HepG2 (cell line): ENCODE data around the gene SLC2A5.

Source experiments
- ATF3 ChIP-seq: sonication (generic); formaldehyde crosslinking; IDR thresholded peaks from 2 replicates; pipeline ENCODE4 v1.4.0; 2020; ENCODE audit warnings: missing genetic modification reagents
- CTCF ChIP-seq: sonication (generic); formaldehyde crosslinking; IDR thresholded peaks from 2 replicates; pipeline ENCODE4 v1.5.0; 2020; ENCODE audit warnings: mild to moderate bottlenecking, missing genetic modification reagents, moderate library complexity
- HMG20A ChIP-seq: IDR thresholded peaks from 2 replicates; pipeline ENCODE4 v1.6.1; 2016; ENCODE audit warnings: borderline replicate concordance
- ZFX ChIP-seq: sonication (generic); formaldehyde crosslinking; IDR thresholded peaks from 2 replicates; pipeline ENCODE4 v1.4.0; 2020; ENCODE audit warnings: mild to moderate bottlenecking, low read depth, missing genetic modification reagents, moderate library complexity
- ZNF12 ChIP-seq: sonication (generic); formaldehyde crosslinking; IDR thresholded peaks from 2 replicates; pipeline ENCODE4 v1.5.0; 2020; ENCODE audit warnings: missing genetic modification reagents
- ZNF543 ChIP-seq: sonication (generic); formaldehyde crosslinking; IDR thresholded peaks from 2 replicates; pipeline ENCODE4 v1.4.0; 2020; ENCODE audit warnings: mild to moderate bottlenecking, missing genetic modification reagents
- ZNF589 ChIP-seq: sonication (generic); formaldehyde crosslinking; conservative IDR thresholded peaks from 2 replicates; pipeline ENCODE4 v1.8.0; 2022; ENCODE audit warnings: mild to moderate bottlenecking, moderate library complexity, missing genetic modification reagents
- TF ChIP-seq, protein P1 (sequence below): sonication (generic); formaldehyde crosslinking; IDR thresholded peaks from 2 replicates; pipeline ENCODE4 v1.5.0; 2020; ENCODE audit warnings: missing genetic modification reagents, mild to moderate bottlenecking, borderline replicate concordance

DNA sequence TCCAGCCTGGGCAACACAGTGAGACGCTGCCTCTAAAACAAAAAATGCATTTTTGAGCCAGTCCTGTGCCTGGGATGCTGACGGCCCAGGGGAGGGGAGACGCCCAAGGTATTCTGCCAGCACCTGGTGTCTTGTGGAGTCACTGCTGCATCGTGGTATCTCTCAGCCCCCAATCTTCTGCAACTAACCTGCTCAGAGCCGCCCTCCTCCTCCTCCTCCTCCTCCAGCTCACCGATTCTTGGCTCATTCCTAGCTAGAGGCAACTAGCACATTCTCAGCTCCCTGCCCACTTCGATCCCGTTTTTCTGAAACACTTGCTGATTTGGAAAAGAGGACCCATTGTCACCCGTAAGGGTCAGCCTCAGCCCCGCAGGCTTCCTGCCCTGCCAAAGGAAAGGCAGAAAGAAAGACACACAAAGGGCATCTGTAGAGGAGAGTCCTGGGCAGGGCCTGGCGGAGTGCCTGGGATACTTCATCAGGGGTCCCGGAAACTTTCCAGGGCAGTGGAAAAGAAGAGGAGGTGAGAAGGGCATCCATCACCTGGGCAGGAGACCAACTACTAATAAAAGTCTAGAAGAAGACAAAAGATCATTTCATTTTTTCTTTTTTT is 38.7 kb upstream of the SLC2A5 start:
- TF ChIP-seq CTCF (CRISPR knock-in tag) = no peak
- no peak for TF ChIP-seq ATF3
- TF ChIP-seq HMG20A (CRISPR knock-in tag) = no peak
- no peak for TF ChIP-seq ZNF589 (CRISPR knock-in tag)
- TF ChIP-seq ZNF543 = no peak
- no peak for TF ChIP-seq ZNF12 (CRISPR knock-in tag)
- no peak for TF ChIP-seq ZFX
- TF ChIP-seq, protein P1, sequence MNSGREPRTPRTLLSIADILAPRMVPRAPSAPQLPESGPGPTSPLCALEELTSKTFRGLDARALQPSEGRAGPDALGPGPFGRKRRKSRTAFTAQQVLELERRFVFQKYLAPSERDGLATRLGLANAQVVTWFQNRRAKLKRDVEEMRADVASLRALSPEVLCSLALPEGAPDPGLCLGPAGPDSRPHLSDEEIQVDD (CRISPR knock-in tag) = no peak
